Measurements from ENCODE around the gene FAM120A.

FAM120A gene

DNA sequence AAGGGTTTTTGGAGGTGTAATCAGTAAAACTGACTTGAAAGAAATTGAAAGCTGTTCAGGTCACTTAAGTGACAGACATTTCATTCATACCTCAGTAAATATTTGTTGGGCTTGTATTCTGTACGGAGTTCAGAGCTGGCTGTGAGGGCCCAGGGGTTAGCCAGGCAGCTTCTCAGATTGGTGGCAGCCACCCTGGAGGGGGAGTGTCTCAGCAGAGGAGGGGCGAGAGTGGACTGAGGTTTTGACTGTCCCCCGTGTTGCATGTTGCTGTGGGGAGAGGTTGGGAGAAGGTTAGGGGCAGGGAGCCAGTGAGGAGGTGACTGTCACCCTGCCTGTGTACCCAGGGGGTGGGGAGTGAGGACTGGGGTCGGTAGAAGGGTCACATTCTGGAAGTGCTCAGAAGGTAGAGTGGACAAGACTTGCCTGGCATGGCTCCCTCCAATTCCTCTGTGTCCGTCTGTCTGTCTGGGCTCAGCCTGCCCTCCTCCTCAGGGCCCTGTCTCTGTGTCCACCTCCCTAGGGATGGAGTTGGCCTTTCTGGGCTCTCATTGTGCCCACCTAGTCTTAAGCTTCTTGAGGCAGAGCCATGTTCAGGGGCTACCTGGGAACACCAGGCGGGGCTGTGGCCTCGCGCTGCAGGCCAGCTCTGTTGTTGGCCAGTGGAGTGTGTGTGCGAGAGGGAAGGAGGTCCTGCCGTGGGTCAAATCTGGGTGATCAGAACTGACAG lies 129.3 kb downstream of the FAM120A start:
- no peak for DNase-seq

DNA sequence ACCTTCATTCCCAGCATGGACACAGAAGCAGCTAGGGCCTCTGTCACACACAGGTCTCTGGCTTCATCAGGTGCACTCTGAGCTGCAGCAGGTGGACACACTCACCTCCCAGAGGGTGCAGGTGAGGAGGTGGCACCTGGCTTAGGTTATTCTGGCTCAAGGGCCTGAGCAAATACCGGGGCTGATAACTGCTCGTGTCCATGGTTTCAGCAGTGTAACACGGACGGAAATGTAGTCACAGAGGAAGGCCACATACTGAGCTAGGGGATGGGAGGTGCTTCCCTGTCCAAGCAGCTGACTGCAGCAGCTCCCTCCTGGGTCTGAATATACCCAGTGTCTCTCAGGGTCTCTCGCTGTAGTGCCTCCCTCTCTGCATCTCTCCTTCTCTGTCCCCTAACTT lies 130.6 kb downstream of the FAM120A start:
- no peak for DNase-seq

DNA sequence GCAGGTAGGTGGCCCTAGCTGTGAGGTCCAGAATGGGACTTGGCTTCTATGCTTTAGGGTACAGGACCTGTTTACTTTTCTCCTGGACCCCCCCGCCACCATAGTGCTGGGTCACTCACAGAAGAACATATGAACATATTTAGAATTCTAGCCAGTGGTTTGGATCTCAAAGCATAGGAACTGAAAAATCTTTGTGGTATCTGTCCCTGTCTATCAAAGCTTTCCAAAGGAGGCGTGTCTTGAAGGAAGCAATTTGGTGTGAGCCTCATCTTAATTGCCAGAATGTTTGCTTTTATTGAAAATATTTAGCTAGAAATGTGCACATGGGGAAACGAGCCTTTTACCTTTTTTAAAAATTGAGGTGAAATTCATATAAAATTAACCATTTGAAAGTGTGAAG lies 131.1 kb downstream of the FAM120A start:
- DNase-seq = no peak

DNA sequence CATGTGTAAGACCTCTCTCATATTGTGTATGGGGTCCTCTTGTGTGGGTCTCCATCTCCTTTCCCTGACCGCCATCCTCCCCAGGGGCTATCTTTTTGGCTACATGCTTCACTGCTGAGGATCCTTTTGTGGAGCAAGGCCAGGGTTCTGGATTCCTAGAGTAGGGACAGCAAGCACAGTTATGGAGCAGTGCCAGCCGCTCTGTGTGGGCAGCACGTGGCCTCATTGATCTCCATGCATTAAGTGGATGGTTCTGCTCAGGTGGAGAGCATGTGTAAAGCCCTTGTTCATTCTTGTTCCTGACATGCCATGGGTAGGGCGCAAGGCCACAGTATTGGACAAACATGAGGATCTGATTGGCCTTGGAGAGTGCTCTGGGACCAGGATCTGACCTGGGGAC lies 133.8 kb downstream of the FAM120A start:
- DNase-seq = no peak

DNA sequence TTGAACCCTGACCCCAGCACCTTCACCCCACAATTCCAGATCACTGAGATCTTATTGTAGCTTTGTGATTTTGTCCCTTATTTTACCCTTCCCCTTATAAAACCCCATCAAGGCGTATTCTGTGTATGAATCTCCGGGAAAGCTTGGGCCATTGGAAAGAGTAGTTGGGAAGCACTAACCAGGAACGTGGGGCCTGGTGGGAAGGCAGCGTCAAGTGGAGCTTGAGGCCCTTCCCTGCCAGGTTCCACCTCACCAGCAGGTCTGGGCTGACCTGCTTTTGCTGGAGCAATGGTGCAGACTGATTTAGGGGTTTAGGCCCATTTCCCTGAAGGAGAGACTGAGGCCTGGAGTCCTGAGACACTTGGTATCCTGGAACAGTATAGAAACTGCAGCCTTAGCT lies 134.2 kb downstream of the FAM120A start:
- no peak for DNase-seq

DNA sequence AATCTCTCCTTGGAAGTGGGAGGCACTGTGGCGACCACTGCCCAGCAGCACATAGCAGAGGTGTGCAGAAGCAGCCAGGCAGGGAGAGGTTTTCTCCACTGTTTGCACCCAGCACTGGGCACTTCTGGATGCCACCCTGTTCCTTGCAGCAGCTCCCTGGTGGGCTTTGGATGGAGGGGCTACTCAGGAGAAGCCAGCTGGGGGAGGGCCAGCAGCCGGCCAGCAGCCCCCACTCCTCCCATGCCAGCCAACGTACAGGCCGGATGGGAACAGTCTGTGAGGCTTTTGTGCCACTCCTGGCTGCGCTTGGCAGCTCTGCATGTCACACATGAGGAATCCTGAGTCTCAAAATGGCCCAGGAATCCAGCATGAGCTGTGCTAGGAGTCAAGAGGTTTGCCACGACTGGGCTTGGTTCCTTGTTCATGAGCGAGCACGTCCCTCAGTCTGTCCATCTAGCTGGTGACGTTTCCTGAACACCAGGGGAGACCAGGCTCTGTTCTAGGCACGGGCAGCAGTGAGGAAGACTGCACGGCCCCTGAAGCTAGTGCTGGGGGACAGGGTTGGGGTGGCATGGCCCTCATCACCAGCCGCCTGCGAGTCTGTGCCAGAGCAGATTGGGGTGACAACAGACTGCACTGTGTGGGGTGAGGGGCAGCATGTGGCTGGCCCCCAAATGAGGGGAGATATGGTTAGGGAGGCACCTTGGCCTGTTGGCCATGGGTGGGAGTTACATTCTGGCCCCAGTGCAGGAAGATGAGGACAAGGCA lies 135.0 kb downstream of the FAM120A start:
- no peak for DNase-seq

DNA sequence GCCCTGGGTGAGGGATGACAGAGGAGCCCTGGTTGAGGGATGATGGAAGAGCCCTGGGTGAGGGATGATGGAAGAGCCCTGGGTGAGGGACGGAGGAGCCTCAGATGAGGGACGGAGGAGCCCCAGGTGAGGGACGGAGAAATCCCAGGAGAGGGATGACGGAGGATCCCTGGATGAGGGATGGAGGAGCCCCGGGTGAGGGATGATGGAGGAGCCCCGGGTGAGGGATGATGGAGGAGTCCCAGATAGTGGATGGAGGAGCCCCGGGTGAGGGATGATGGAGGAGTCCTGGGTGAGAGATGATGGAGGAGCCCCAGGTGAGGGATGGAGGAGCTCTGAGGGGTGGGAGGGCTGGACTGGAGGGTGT lies 135.8 kb downstream of the FAM120A start:
- no peak for DNase-seq

DNA sequence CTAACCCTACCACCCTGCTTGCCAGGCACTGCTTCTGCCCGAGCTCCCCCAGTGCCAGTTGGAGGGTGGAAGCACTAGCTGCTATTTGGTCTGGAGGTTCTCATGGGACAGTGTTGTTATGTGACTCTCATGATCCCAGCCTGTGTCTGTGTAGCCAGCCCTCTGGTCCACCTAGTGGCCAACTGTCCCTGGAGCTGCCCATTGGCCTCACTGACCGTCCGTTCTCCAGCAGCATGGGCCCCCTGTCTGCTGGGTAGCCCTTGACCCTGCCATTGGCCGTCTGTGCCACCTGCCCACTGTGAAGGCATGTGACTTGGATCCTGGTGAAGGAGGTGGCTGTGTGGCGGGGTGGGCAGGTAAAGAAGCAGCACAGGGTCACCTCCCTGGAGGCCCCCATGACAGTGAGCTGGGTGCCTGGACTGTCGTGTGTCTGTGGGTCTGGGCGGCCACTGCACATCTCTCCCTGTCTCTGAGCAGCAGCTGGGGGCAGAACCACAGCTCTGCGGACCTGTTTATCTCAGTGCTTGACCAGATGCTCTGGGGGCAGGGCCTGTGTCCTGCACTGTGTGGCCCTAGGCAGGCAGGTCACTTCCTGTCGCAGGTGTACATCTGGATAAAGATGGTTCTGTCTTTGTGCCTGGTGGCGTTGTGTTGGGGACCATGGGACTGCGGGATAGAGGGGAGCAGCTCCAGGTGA lies 136.3 kb downstream of the FAM120A start:
- no peak for DNase-seq

DNA sequence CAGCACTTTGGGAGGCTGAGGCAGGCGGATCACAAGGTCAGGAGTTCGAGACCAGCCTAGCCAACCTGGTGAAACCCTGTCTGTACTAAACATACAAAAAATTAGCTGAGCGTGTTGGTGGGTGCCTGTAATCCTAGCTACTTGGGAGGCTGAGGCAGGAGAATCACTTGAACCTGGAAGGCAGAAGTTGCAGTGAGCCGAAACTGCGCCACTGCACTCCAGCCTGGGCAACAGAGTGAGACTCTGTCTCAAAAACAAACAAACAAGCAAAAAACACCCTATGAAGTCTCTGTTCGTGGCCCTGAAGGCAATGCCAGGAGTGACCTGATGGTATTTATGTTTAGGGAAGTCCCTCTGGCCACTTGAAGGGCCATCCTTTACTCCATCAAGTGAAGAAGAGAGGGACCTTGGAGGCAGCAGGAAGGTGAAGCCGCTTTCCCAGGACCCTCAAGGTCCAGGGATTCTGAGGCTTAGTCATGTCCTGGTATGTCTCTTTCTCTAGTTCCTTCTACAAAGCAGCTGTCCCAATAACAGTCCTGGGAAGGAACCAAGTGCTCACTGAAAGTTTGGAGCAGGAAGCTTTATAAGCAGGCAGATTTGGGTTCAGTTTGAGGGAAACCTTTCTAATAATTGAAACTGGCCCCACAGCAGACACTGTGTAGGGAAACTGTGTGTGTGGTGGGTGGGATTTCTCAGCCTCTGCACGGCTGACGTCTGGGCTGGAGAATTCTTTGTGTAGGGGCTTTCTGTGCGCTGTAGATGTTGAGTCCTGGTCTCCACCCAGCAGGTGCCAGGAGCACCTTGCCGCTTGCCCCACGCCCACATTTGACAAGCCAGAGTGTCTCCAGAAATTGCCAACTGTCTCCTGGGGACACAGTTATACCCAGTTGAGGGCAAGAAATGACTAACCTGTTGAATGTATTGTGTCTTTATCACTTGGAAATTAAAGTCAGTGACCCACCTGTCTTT lies 137.4 kb downstream of the FAM120A start:
- no peak for DNase-seq

DNA sequence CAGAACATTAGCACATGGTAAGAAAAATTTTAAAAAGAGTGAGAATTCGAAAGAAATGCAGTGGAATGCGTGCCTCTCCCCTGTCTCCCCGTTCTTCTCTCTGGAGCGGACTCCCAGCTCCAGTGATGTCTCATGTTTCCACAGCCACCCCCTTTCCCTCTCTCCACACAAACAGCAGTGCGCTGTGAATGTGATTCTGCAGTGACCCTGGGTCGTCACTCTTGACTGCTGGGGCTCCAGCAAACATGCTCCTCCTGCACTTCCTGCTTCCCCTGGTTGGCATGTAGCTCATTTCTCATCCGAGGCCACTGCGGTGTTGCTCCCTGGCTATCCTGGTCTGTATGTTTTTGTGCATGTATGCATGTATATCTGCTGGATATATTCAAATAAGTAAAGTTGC lies 138.2 kb downstream of the FAM120A start:
- DNase-seq = no peak

DNA sequence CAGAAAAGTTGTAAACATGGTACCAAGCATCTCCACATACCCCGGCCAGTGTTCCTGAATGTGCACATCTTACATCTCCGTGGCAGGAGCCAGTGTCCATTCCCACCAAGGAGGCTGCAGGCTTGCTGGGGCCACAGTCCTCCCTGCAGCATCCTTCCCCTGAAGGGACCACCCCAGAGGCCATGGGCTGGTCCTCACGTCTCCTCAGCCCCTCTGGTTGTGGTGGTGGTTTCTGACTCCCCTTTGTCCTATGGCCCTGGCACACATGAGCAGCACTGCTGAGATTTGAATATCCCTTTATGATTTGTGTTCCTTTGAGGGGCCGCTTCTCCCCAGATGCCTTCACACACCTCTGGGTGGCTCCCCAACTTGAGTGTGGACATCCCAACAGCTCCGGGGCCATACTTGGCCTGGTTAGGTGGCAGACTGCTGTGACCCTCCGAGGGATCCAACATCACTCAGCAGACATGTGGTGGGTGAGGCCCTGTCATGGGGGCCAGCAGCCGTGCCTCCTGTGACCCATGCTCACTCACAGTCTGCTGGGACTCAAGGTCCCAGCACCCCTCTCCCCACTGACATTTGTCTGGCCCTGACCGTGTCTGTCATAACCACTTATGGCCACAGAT lies 139.2 kb downstream of the FAM120A start:
- DNase-seq = no peak

DNA sequence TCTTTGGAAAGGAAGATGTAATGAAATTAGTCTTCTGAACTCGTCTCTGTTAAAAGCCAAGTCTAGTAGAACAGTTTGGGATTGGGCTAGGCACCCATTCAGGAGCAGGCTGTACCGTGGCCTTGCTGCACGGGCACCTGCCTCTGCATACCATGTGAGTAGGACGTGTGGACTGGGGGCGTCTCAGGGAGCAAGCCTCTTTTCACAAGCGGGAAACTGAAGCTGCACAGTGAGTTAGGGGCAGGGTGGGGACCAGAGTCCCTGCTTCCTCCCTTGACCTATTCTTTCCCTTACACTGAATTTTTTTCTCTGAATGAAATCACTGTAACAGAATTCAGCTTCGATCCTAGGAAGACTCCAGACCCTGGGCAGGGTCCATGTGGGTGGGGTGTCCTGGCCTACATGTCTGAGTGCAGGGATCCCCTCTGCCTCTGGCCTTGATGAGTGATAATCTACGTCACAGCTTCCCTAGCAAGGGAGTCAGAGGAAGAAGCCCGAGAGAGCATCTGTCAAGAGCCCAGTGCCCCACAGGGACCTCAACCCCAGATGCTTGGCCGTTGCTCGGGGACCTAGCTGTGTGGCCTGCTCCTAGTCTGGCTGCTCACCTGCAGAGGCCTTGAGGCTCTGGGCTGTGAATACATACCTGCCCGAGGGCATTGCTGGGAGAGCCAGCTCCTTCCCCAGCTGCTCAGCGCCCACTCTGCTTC lies 140.0 kb downstream of the FAM120A start:
- no peak for DNase-seq

DNA sequence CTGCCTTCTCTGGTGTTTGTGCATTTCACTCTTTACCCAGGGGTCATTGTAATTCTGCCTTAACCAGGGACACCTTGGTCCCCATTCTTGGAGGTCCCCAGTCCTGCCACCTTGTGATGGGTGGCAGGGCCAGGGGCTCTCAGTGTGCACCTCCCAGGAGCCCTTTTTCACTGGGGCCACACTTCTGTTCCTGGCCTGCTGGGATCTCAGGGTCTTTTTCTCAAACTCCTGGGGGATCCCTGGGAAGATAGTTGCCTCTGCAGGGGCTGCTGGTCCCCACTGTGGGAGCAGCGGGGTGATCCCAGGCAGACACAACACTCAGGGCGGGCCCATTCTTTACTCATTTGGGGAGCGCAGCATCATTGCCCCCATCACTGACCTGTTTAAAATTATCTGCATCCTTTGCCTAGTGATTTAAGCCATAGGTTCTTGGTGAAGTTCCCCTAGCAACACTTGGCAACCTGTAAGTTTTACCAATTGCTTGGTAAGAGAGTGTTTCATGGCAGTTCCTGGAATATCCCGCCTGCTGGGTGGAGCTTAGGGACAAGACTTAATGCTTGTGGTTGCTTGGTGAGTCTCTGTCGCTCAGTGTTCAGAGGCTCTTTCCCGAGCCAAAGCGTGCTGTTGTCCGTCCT lies 140.6 kb downstream of the FAM120A start:
- no peak for DNase-seq

DNA sequence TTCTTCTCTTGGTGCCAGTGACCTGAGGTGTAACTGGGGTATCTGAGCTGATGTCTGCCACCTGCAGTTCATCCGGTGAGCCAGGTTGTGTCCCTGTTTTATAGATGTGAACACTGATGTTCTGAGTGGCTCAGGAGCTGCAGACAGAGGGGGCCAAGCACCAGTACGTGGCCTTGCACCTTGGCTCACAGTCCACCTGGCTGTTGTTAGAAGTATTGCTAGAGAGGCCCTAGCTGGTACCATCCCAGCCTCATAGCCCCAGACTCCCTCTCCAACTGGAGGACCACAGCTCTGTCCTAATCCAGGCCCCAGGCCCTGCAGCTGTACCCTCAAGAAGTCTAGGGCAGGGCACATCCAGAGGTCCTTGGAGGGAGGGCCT lies 141.1 kb downstream of the FAM120A start:
- DNase-seq = no peak

DNA sequence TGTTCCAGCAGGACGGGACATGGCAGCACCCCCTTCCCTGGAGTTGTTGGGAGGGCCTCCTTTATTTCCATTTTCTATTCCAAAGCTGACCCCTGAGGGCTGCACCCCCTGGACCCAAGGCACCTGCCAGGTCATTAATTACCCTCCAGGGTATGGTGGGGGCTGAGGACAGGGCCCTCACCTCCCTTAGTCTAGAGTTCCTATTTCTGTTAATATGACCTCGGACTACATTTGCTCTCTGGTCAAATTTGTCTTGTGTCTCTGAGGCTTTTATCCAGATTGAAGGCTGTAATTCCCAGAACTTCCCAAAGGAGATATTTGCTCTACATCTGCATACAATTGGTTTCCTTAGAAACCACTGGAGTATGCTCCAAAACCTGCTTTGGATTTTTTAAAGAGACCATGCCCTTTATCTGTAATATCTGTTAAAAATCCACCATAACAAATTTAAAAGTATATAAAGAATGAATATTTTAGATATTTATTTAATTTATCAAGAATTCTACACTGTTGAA lies 141.7 kb downstream of the FAM120A start:
- DNase-seq = no peak

DNA sequence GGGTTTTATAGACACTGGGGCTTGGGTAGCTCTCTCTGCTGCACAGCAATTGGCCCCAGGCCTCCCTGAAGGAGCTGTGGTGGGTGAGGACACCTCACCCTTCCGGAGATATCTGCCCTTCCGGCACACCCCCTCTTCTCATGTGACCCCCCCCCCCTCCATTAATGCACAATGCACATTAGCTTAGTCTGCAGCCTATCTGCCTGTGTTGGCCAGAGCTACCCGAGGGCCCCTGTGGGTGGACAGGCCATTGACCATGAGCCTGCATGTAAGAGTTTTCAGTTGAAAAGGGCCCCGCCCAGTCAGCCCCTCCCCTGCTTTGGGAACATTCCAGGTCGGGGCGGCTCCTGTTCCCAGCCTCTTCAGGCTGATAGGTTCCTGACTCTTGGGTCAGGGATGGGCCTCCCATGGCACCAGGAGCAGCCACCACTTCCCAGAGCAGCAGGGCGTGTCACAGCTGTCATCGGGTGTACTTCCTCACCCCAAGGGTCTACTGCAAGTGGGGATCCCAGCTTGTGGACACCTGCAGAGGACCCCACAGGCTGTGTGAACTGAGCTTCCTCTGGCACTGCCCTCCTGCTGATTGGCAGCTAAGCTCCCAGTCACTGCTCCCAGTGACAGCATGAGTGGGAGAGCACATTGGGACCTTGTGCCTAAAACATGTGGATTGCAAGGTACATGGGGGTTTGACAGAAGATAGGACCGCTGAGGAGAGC lies 142.7 kb downstream of the FAM120A start:
- DNase-seq = no peak

DNA sequence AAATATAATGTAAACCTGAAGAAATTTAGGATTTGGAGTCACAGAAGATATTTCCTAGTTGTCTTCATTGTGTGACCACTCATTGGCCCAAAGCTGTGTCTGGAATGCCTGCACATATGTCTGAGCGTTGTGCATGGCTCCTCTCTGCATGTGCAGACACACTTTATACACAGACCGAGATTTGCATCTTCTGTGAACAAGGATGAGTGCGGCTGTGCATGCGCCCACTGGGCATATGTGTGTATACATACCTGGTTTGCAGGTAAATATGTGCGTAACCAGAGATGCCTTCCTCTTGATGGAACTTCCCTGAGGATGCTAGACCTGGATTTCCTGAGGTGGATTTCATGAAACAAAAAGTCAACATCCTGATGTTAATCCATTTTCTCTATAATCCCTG lies 144.0 kb downstream of the FAM120A start:
- no peak for DNase-seq

DNA sequence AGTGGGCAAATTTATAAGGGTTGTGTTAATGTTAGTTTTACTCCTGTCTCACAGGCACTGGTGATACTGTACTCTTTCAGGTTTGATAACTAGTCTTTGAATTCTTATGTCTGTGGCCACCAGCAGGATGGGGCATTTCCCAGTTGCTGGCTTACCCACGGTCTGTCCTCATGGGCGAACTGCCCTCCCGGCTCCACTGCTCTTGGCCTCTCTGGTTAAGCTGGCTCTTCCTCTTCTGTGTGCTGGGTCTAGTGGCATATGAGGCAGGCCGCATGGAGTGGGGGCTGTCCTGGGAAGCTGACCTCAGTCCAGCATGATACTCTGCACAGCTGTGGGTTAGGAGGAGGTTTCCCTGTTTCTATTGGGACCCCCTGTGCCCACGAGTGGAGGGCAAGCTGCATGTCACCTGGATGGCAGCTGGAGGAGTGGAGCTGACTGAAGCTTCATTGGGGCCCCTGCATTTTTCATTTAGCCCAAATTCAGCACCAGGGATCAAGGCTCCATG lies 144.4 kb downstream of the FAM120A start:
- DNase-seq = no peak

DNA sequence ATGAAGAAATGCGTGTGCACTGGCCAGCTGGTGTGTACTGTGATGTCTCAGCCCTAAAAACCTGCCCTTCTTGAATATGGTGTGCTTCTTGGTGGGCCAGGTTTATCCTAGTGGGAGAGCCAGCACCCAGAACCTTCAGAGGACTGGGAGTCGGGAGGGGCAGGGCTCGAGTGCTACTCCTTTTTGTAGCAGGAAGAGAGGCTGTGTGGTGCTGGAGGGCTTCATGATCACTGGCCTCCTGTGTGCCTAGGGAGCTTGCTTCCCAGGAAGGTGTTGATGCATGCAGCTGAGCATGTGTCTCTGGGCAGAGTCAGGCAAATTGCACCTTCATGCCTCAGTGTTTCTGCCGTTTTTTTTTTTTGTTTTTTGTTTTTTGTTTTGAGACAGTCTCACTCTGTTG lies 144.9 kb downstream of the FAM120A start:
- no peak for DNase-seq

DNA sequence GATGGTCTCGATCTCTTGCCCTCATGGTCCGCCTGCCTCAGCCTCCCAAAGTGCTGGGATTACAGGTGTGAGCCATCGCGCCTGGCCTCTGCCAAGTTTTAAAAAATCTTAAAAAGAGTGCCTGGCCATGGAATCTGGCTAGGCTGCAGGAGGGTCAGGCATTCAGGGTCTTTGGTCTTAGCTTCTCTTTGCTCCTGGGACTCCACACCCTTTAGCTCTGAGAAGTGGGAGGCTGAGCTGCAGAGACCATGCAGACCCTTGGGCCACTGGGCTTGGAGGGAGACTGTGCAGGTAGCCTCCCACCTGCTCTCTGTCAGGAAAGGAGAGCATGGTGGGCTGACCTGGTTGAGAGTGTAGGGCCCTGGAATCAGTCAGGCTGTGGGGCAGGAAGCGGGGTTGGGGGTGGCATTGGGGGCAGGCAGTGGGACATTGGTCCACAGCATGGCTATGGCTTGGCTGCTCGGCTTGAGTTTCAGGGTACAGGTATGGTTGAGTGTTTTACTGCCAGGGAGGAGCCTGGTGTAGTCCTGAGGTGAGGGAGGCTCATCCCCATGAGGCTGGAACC lies 145.7 kb downstream of the FAM120A start:
- DNase-seq = no peak

All from GDM1 (cell line).